ENCODE results near the gene MAPK10.
"Not testable (repeated sequence)": the region's sequence is repeated elsewhere in the genome, so short reads cannot be mapped to it uniquely, and the experiment has no call there.

MAPK10 gene

DNA sequence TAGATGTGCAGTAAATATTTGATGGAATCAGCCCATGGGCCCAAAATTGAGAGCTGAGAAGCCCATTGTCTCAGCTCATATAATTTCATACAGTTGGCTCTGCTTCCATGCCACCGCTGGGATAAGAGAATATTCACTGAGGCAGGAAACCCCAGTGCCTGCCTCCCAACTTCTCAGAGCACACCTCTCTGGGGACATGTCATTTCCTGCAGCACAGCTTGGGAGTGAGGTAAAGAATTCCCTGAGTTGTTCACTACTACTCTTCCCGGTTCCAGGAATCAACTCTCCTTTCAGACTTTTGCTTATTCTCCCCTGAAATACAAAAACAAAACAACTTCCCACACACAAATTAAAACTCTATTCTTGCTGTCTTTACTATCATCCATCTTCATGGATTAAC is 389.3 kb downstream of the MAPK10 start:
- TF ChIP-seq, protein P1, sequence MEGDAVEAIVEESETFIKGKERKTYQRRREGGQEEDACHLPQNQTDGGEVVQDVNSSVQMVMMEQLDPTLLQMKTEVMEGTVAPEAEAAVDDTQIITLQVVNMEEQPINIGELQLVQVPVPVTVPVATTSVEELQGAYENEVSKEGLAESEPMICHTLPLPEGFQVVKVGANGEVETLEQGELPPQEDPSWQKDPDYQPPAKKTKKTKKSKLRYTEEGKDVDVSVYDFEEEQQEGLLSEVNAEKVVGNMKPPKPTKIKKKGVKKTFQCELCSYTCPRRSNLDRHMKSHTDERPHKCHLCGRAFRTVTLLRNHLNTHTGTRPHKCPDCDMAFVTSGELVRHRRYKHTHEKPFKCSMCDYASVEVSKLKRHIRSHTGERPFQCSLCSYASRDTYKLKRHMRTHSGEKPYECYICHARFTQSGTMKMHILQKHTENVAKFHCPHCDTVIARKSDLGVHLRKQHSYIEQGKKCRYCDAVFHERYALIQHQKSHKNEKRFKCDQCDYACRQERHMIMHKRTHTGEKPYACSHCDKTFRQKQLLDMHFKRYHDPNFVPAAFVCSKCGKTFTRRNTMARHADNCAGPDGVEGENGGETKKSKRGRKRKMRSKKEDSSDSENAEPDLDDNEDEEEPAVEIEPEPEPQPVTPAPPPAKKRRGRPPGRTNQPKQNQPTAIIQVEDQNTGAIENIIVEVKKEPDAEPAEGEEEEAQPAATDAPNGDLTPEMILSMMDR (IDR thresholded peaks at IDR 0.05; ENCODE audit: insufficient read depth, low read depth, low read length, missing control alignments) = no peak
- H3K4me3 ChIP-seq (ENCODE audit: low read length) = no peak overlapping the region
- peak; percentile 32 for DNase-seq (ENCODE audit: low read depth)

DNA sequence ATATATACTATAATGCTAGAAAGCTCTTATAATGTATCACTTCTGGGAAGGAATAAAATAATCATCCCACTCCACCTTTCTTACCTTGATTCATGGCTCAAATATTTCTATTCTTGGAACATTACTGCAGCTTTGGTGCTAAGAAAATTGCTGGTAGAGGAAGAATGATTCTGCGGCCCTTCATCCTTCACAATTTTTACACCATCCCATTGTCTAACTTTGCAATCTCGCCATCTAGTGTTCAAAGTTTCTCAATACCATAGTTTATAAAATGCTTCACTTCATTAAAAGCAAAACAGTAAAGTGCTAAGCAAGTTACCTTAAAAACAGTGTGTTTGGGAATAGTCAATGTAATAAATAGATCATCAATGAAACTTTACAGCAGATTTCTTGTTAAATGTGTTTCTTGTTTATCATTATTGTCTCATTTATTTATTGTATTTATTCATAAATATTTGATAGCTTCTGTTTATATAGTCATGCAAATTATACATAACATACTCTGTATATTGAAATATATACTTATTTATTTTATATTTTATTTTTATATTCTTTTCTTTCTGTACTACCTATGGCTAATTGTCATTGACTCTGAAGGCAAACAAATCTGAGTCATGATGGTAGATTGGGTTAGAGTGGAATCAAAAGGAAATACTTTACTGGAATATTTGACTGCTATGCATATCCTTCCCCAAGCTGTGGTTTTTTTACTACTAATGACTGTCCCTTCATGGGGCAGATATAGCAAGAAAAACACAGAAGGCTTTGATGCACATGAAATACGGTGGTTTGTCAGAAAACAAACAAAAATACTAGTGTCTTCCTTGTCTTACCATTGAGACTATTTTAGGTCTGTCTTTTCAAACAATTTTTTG is 390.7 kb downstream of the MAPK10 start:
- no peak overlapping the region for H3K4me3 ChIP-seq (ENCODE audit: low read length)
- TF ChIP-seq, protein P1 (IDR thresholded peaks at IDR 0.05; ENCODE audit: insufficient read depth, low read depth, low read length, missing control alignments) = peak; percentile 57
- DNase-seq (ENCODE audit: low read depth) = peak; percentile 54

DNA sequence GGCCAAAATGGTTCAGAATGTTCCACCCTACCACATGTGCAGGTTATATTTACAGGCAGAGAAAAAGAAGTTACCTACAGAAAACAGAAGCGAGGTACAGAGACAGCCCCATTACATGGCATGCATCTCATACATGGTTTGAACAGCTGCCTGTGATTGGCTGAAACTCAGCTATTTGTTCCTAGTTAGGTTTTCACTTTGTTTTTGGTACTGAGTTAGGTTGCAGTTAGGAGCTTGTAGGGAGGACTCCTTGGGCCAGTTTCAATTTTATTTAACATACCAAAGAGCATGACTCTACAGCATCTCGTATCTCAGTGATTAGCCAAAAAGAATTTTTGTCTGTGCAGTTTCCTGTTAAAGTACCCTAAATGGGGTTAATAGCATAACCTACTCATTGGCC is 392.0 kb downstream of the MAPK10 start:
- no peak for DNase-seq (ENCODE audit: low read depth)
- TF ChIP-seq, protein P1 (IDR thresholded peaks at IDR 0.05; ENCODE audit: insufficient read depth, low read depth, low read length, missing control alignments) = no peak
- no peak overlapping the region for H3K4me3 ChIP-seq (ENCODE audit: low read length)

DNA sequence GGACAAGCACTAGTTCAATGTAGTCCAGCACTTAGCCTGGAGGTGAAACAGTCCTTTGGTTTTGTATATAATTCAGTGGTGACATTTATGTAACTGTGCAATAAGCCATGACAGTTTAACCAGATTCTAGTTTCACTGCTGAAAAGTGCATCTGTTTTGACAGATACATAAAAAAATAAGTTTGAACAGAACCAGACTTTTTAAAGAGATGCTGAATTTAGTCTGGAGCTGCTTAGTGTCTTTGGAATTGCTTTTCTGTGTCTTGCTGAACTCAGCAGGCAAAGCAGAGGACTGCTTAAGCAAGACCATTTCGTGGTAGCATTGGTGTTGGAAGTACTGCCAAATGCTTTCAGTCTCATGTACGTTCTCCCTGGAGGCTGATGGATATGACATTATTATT is 393.5 kb downstream of the MAPK10 start:
- DNase-seq (ENCODE audit: low read depth) = no peak
- no peak overlapping the region for H3K4me3 ChIP-seq (ENCODE audit: low read length)
- TF ChIP-seq, protein P1 (IDR thresholded peaks at IDR 0.05; ENCODE audit: insufficient read depth, low read depth, low read length, missing control alignments) = no peak

DNA sequence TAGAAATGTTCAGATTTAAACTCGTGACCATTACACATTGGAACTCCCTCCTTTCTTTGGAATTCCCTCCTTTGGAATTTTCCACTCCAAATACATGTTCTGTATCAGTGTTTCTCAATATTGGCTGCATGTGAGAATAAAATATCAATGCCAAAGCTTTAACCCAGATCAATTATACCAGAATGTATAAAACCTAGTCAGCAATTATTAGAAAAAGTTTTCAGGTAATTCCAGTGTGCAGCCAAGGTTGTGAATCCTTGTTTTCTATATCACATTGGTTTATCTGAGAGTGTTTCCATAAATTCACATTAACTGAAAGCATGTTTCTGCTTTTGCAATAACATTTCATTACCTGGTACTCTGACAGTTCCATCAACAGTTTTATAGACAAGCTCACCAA is 394.3 kb downstream of the MAPK10 start:
- DNase-seq (ENCODE audit: low read depth) = no peak
- no peak overlapping the region for H3K4me3 ChIP-seq (ENCODE audit: low read length)
- TF ChIP-seq, protein P1 (IDR thresholded peaks at IDR 0.05; ENCODE audit: insufficient read depth, low read depth, low read length, missing control alignments) = no peak

DNA sequence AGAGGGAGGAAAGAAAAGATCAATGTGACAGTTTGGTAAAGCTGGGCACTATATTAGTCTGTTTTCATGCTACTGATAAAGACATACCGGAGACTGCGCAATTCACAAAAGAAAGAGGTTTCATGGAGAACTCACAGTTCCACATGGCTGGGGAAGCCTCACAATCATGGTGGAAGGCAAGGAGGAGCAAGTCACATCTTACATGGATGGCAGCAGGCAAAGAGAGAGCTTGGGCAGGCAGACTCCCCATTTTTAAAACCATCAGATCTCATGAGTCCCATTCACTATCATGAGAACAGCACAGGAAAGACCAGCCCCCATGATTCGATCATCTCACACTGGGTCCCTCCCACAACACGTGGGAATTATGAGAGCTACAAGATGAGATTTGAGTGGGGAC is 394.8 kb downstream of the MAPK10 start:
- not testable (repeated sequence) for H3K4me3 ChIP-seq (ENCODE audit: low read length); DNase-seq (ENCODE audit: low read depth)

DNA sequence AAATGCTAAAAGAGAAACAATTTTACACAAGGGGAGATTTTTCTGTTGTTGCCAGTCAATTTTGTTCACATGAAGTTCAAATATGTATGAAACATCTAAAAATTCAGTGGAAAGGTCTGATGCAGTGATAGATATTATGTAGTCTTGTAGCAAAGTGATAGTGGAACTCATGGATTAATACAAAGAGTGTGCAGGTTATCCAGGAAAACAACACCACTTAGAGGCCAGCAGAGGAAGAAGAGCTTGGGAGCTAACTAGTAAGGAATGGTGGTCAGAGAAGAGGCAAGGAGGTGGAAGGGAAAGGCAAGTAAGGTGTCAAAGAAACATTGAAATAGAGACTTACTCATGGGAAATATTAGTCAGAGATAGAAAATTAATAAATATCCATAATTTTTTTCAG is 395.6 kb downstream of the MAPK10 start:
- TF ChIP-seq, protein P1 (IDR thresholded peaks at IDR 0.05; ENCODE audit: insufficient read depth, low read depth, low read length, missing control alignments) = no peak

More for the DNA sequence above, 395.6 kb downstream of the MAPK10 start:
- no peak overlapping the region for H3K4me3 ChIP-seq (ENCODE audit: low read length)
- DNase-seq (ENCODE audit: low read depth) = no peak
